CD4-positive, CD25-positive, alpha-beta regulatory T cell (primary cell): ENCODE data around the gene CNNM4. TPM values are rescaled to one million over a fixed set of nuclear protein-coding genes. Genes with fewer than 3 reads are reported as not detected.

Source experiments
- ATAC-seq, 2 donors: fragments of 150-1000 bp; cut with Tn5 transposase; one replicate each; pipeline ENCODE4 v1.10.0; 2021; ENCODE audit warnings: low read depth in 2 of 2, moderate number of reproducible peaks in 2 of 2, moderate library complexity in 1 of 2
- DNase-seq, 3 donors: peaks; one replicate each; pipeline versions ENCODE4 v3.0.0 to v3.0.0-alpha.2; 2012 to 2022; ENCODE audit warnings: mixed read lengths in 1 of 3
- H3K27ac ChIP-seq: one replicate; pipeline ENCODE4 v1.7.0; 2013; ENCODE audit warnings: mild to moderate bottlenecking, low read length; ENCODE audit not compliant: insufficient read depth, poor library complexity, severe bottlenecking
- H3K27me3 ChIP-seq: one replicate; pipeline ENCODE4 v1.7.0; 2013; ENCODE audit warnings: low read length; ENCODE audit not compliant: control insufficient read depth, insufficient read depth
- H3K36me3 ChIP-seq: one replicate; pipeline ENCODE4 v1.7.0; 2013; ENCODE audit warnings: mild to moderate bottlenecking, low read length, moderate library complexity; ENCODE audit not compliant: control insufficient read depth, insufficient read depth
- H3K4me1 ChIP-seq: 2 replicates; pipeline ENCODE4 v1.7.0; 2013; ENCODE audit warnings: mild to moderate bottlenecking, low read length; ENCODE audit not compliant: insufficient read depth, control insufficient read depth, poor library complexity, severe bottlenecking
- H3K4me3 ChIP-seq: one replicate; pipeline ENCODE4 v1.7.0; 2013; ENCODE audit warnings: low read depth, mild to moderate bottlenecking, low read length, moderate library complexity
- H3K9me3 ChIP-seq, 2 experiments: 1 replicate in 1 of 2; 2 replicates in 1 of 2; pipeline ENCODE4 v1.7.0; 2013; ENCODE audit warnings: low read length in 2 of 2, mild to moderate bottlenecking in 1 of 2, moderate library complexity in 1 of 2; ENCODE audit not compliant: control insufficient read depth in 2 of 2
- H3K27ac Mint-ChIP-seq, 3 donors: one replicate each; pipeline ENCODE4 v1.8.0; 2020 to 2022; ENCODE audit warnings: mild to moderate bottlenecking in 3 of 3, mixed read lengths in 3 of 3, moderate library complexity in 2 of 3
- H3K27me3 Mint-ChIP-seq: one replicate; pipeline ENCODE4 v1.8.0; 2022; ENCODE audit warnings: mild to moderate bottlenecking, mixed read lengths
- H3K36me3 Mint-ChIP-seq: one replicate; pipeline ENCODE4 v1.8.0; 2020; ENCODE audit warnings: mixed read lengths
- H3K4me1 Mint-ChIP-seq, 4 donors: one replicate each; pipeline ENCODE4 v1.8.0; 2020 to 2022; ENCODE audit warnings: mixed read lengths in 4 of 4, mild to moderate bottlenecking in 1 of 4
- H3K4me3 Mint-ChIP-seq, 4 donors: one replicate each; pipeline ENCODE4 v1.8.0; 2020 to 2022; ENCODE audit warnings: mild to moderate bottlenecking in 4 of 4, mixed read lengths in 4 of 4, moderate library complexity in 3 of 4
- H3K9me3 Mint-ChIP-seq, 7 donors: one replicate each; pipeline ENCODE4 v1.8.0; 2020 to 2022; ENCODE audit warnings: mixed read lengths in 7 of 7, mild to moderate bottlenecking in 3 of 7, moderate library complexity in 2 of 7
- polyA plus RNA-seq, 4 donors: library from polyadenylated mRNA; unstranded; fragments of 300-500 nt; fragmentation: Illumina TruSeq; gene quantifications; one replicate each; pipeline ENCODE4 v1.2.3, GENCODE V29; 2021
- total RNA-seq: library from RNA; stranded (reverse); gene quantifications from one replicate; pipeline ENCODE4 v1.2.3, GENCODE V29; 2022

Gene CNNM4
- total and polyA plus RNA-seq, 5 donors from 2014 or later, result 0.98 to 11.2 (median 3.1) TPM

DNA sequence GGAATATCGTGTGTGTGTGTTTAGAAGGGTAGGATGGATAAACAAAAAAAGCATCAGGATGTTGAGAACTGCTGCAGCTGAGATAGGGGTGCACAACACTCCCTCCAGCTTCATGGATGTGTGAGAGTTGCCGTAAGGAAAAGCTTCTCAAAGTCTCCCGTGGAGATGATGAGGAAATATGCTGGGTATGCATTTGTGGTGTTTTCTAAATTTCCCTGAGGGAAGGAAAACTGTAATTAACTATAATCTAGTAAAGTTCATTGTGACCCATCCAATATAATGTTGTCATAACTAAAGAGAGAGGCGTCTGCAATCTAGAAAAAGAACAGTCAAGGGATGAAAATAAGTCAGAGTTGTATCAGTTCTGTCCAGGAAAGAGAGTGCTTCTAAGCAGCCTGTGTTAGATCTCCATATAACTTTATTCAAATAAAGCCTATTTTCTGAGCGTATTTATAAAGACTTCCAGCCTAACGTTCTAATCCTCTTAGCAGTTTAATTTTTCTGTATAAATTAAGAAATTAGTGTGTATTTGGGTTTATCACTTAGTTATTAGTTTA lies 13.6 kb upstream of the CNNM4 start:
- no peak for ATAC-seq
- Histone ChIP-seq H3K36me3 (no peaks in the 10 kb centered on the region), H3K27ac (no peak overlapping the region), H3K4me3 (no peak overlapping the region), H3K27me3 (no peaks in the 10 kb centered on the region), H3K4me1 (peaks cover 4% of the 10 kb centered on the region), H3K9me3 (no peaks in the 10 kb centered on the region)
- Mint-ChIP-seq H3K4me3 (no peak overlapping the region), H3K4me1 (peaks cover 0 to 3% (median 1%) of the 10 kb centered on the region in 4 donors), H3K9me3 (peaks cover 0 to 2% (median 0%) of the 10 kb centered on the region in 7 donors), H3K27ac (no peak overlapping the region), H3K27me3 (peaks cover 10% of the 10 kb centered on the region), H3K36me3 (no peaks in the 10 kb centered on the region)
- no peak for DNase-seq

- Mint-ChIP-seq H3K27me3 (peaks cover 2% of the 10 kb centered on the region), H3K27ac (no peak overlapping the region), H3K9me3 (peaks cover 0 to 3% (median 0%) of the 10 kb centered on the region in 7 donors), H3K4me1 (peaks cover 0 to 3% (median 0%) of the 10 kb centered on the region in 4 donors), H3K36me3 (no peaks in the 10 kb centered on the region), H3K4me3 (no peak overlapping the region)
- no peak overlapping the region for H3K27ac ChIP-seq
- no peaks in the 10 kb centered on the region for H3K4me1 ChIP-seq
- H3K27me3 ChIP-seq, result no peaks in the 10 kb centered on the region
- no peak overlapping the region for H3K4me3 ChIP-seq
- no peaks in the 10 kb centered on the region for H3K9me3 ChIP-seq
- ATAC-seq (no peak), DNase-seq (no peak)
- H3K36me3 ChIP-seq, result no peaks in the 10 kb centered on the region
Measured at GRCh38 chr2:96751800-96752199, 8.9 kb upstream of the CNNM4 start.

GRCh38 chr2:96753661-96754282 lies 6.9 kb upstream of the CNNM4 start:
- no peak for DNase-seq
- Mint-ChIP-seq H3K36me3 (peaks cover 3% of the 10 kb centered on the region), H3K27me3 (no peaks in the 10 kb centered on the region), H3K4me3 (no peak overlapping the region), H3K4me1 (peaks cover 0 to 3% (median 0%) of the 10 kb centered on the region in 4 donors), H3K9me3 (peaks cover 0 to 3% (median 0%) of the 10 kb centered on the region in 7 donors), H3K27ac (no peak overlapping the region)
- Histone ChIP-seq H3K4me1 (no peaks in the 10 kb centered on the region), H3K36me3 (no peaks in the 10 kb centered on the region), H3K9me3 (no peaks in the 10 kb centered on the region), H3K27ac (no peak overlapping the region), H3K27me3 (no peaks in the 10 kb centered on the region), H3K4me3 (no peak overlapping the region)
- ATAC-seq, result no peak

DNA sequence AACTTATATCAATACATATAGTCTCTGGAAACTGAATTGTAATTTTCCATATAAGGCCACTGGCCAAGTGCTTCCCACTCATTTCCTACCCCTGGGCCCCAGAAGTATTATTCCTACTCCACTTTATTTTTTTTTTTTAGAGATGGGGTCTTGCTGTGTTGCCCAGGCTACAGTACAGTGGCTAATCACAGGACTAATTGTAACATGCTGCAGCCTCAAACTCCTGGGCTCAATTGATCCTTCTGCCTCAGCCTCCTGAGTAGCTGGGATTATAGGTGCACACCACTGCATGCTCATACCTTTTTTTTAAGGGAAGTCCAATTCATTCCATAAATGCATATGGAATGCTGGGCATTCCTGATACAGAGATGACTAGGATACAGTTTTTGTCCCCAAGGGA lies 6.4 kb upstream of the CNNM4 start:
- Mint-ChIP-seq H3K4me1 (peaks cover 0 to 3% (median under 1%) of the 10 kb centered on the region in 4 donors), H3K9me3 (peaks cover 0 to 1% (median 0%) of the 10 kb centered on the region in 7 donors), H3K36me3 (peaks cover 3% of the 10 kb centered on the region), H3K4me3 (peak overlapping the region in 1 of 4 donors; percentile 37), H3K27me3 (no peaks in the 10 kb centered on the region), H3K27ac (no peak overlapping the region)
- no peak for DNase-seq
- Histone ChIP-seq H3K27me3 (no peaks in the 10 kb centered on the region), H3K27ac (no peak overlapping the region), H3K36me3 (no peaks in the 10 kb centered on the region), H3K9me3 (no peaks in the 10 kb centered on the region), H3K4me1 (no peaks in the 10 kb centered on the region), H3K4me3 (no peak overlapping the region)
- no peak for ATAC-seq

GRCh38 chr2:96756788-96757476 lies 3.8 kb upstream of the CNNM4 start:
- H3K27me3 Mint-ChIP-seq, result peaks cover 4% of the 10 kb centered on the region
- H3K4me1 Mint-ChIP-seq, result peaks cover 0 to 21% (median 14%) of the 10 kb centered on the region in 4 donors
- ATAC-seq (no peak), DNase-seq (no peak)
- Histone ChIP-seq H3K36me3 (no peaks in the 10 kb centered on the region), H3K4me1 (peaks cover 18% of the 10 kb centered on the region), H3K9me3 (no peaks in the 10 kb centered on the region), H3K4me3 (no peak overlapping the region), H3K27ac (no peak overlapping the region), H3K27me3 (no peaks in the 10 kb centered on the region)
- no peak overlapping the region for H3K4me3 Mint-ChIP-seq
- peak overlapping the region in 1 of 3 donors; percentile 67 for H3K27ac Mint-ChIP-seq
- peaks cover 0 to 1% (median 0%) of the 10 kb centered on the region in 7 donors for H3K9me3 Mint-ChIP-seq
- peaks cover 3% of the 10 kb centered on the region for H3K36me3 Mint-ChIP-seq

- Mint-ChIP-seq H3K4me1 (peaks cover 0 to 26% (median 19%) of the 10 kb centered on the region in 4 donors), H3K4me3 (no peak overlapping the region), H3K9me3 (peaks cover 0 to 1% (median 0%) of the 10 kb centered on the region in 7 donors), H3K27ac (no peak overlapping the region), H3K36me3 (peaks cover 3% of the 10 kb centered on the region), H3K27me3 (peaks cover 4% of the 10 kb centered on the region)
- Histone ChIP-seq H3K4me1 (peaks cover 23% of the 10 kb centered on the region), H3K27ac (no peak overlapping the region), H3K36me3 (no peaks in the 10 kb centered on the region), H3K9me3 (no peaks in the 10 kb centered on the region), H3K4me3 (no peak overlapping the region), H3K27me3 (no peaks in the 10 kb centered on the region)
- ATAC-seq, result no peak
- no peak for DNase-seq
Measured at GRCh38 chr2:96757477-96757860, 3.2 kb upstream of the CNNM4 start.

GRCh38 chr2:96758987-96759386 lies 1.7 kb upstream of the CNNM4 start:
- Mint-ChIP-seq H3K36me3 (peaks cover 3% of the 10 kb centered on the region), H3K4me1 (peaks cover 0 to 40% (median 32%) of the 10 kb centered on the region in 4 donors), H3K27ac (peak overlapping the region in 1 of 3 donors; percentile 92), H3K9me3 (no peaks in the 10 kb centered on the region), H3K4me3 (peak overlapping the region in 3 of 4 donors; percentile 58 to 95 (median 88)), H3K27me3 (peaks cover 4% of the 10 kb centered on the region)
- ATAC-seq, result no peak
- no peaks in the 10 kb centered on the region for H3K9me3 ChIP-seq
- no peaks in the 10 kb centered on the region for H3K36me3 ChIP-seq
- no peaks in the 10 kb centered on the region for H3K27me3 ChIP-seq
- peaks cover 38% of the 10 kb centered on the region for H3K4me1 ChIP-seq
- H3K27ac ChIP-seq, result no peak overlapping the region
- no peak for DNase-seq
- H3K4me3 ChIP-seq, result no peak overlapping the region
